ENCODE measurements around the gene CCL19. TPM values are rescaled to one million over a fixed set of nuclear protein-coding genes. Genes with fewer than 3 reads are reported as not detected.

CCL19 gene
- total RNA-seq, 1 experiment from 2014 or later: not detected

DNA sequence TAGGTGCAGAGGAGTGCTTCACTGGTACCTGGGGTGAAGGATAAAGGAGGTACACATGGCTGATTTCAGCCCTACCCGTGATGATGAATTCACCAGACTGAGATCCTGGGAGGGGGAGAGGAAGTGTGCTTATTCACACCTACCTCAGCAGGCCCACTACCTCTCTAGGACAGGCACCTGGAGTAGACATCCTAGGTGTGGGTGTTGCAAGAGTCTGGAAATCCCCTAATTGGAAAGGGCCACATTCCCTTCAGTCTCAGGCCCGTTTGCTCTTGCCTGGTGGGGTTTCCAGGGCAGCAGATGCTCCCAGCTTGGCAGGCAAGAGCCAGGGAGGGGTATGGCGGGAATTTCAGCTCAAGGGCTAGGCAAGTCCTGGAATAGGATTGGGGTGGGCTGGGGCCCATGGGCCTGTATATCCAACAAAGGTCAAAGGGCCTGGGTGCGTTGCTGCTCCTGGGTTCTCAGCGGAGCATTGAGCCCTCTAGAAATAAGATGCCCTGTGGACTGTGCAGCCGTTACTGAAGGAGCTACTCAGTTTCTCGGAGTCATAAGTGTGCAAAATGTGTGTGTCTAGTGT lies 24.7 kb upstream of the CCL19 start:
- Histone ChIP-seq H3K9me3 (ENCODE audit: control insufficient read depth, insufficient read depth, low read depth, low read length) (no peaks in the 10 kb centered on the region), H3K4me1 (ENCODE audit: control insufficient read depth, insufficient read depth, low read length) (no peaks in the 10 kb centered on the region; the same call in 1 of the 2 replicates), H3K36me3 (ENCODE audit: control insufficient read depth, insufficient read depth, low read length) (no peaks in the 10 kb centered on the region), H3K4me3 (ENCODE audit: low read depth in 2 of 2, low read length in 2 of 2) (no peak overlapping the region), H3K27ac (ENCODE audit: low read length) (no peak overlapping the region), H3K27me3 (ENCODE audit: control insufficient read depth, insufficient read depth, low read length) (no peaks in the 10 kb centered on the region; the same call in 1 of the 2 replicates)
- no TSS peak for BruUV-seq (replicated peaks)
- in situ Hi-C loops (cut with HindIII; ENCODE audit: low pct_unique_long_range_greater_than_20kb, low sequenced_read_pairs) (no loop called here), intact Hi-C loops (cut with micrococcal nuclease; ENCODE audit: unreplicated experiment) (no loop called here)
- CTCF ChIA-PET: interaction anchor here (1.0 kb wide), 1 partner anchor 13 kb away, joined by 7 read pairs; no protein-coding TSS in a partner anchor
- DNase-seq (ENCODE audit: low read depth, low spot score): no peak
- TF ChIP-seq SIN3A (IDR thresholded peaks at IDR 0.05; ENCODE audit: borderline replicate concordance, insufficient read depth, low read depth, low read length): no peak
- no peak for TF ChIP-seq POLR2AphosphoS5 (IDR thresholded peaks at IDR 0.05; ENCODE audit: low read depth, low read length)
- TF ChIP-seq TCF7L2 (IDR thresholded peaks at IDR 0.05; ENCODE audit: low read depth, low read length): no peak
- TF ChIP-seq, protein P1, sequence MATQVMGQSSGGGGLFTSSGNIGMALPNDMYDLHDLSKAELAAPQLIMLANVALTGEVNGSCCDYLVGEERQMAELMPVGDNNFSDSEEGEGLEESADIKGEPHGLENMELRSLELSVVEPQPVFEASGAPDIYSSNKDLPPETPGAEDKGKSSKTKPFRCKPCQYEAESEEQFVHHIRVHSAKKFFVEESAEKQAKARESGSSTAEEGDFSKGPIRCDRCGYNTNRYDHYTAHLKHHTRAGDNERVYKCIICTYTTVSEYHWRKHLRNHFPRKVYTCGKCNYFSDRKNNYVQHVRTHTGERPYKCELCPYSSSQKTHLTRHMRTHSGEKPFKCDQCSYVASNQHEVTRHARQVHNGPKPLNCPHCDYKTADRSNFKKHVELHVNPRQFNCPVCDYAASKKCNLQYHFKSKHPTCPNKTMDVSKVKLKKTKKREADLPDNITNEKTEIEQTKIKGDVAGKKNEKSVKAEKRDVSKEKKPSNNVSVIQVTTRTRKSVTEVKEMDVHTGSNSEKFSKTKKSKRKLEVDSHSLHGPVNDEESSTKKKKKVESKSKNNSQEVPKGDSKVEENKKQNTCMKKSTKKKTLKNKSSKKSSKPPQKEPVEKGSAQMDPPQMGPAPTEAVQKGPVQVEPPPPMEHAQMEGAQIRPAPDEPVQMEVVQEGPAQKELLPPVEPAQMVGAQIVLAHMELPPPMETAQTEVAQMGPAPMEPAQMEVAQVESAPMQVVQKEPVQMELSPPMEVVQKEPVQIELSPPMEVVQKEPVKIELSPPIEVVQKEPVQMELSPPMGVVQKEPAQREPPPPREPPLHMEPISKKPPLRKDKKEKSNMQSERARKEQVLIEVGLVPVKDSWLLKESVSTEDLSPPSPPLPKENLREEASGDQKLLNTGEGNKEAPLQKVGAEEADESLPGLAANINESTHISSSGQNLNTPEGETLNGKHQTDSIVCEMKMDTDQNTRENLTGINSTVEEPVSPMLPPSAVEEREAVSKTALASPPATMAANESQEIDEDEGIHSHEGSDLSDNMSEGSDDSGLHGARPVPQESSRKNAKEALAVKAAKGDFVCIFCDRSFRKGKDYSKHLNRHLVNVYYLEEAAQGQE (IDR thresholded peaks at IDR 0.05; ENCODE audit: insufficient read depth in 1 of 2, low read depth in 2 of 2, low read length in 1 of 2): no peak
- TF ChIP-seq, protein P2, sequence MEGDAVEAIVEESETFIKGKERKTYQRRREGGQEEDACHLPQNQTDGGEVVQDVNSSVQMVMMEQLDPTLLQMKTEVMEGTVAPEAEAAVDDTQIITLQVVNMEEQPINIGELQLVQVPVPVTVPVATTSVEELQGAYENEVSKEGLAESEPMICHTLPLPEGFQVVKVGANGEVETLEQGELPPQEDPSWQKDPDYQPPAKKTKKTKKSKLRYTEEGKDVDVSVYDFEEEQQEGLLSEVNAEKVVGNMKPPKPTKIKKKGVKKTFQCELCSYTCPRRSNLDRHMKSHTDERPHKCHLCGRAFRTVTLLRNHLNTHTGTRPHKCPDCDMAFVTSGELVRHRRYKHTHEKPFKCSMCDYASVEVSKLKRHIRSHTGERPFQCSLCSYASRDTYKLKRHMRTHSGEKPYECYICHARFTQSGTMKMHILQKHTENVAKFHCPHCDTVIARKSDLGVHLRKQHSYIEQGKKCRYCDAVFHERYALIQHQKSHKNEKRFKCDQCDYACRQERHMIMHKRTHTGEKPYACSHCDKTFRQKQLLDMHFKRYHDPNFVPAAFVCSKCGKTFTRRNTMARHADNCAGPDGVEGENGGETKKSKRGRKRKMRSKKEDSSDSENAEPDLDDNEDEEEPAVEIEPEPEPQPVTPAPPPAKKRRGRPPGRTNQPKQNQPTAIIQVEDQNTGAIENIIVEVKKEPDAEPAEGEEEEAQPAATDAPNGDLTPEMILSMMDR (IDR thresholded peaks at IDR 0.05): no peak
- no peak for ATAC-seq
- POLR2A ChIA-PET: no interaction called here

GRCh38 chr9:34714007-34714406 lies 22.9 kb upstream of the CCL19 start:
- CTCF ChIA-PET: interaction anchor here (0.5 to 1.1 kb wide), 4 partner anchors 12 to 31 kb away, joined by 3 to 10 read pairs (median 4); no protein-coding TSS in a partner anchor
- no peaks in the 10 kb centered on the region for H3K36me3 ChIP-seq (ENCODE audit: control insufficient read depth, insufficient read depth, low read length)
- intact Hi-C loops (cut with micrococcal nuclease; ENCODE audit: unreplicated experiment) (no loop called here), in situ Hi-C loops (cut with HindIII; ENCODE audit: low pct_unique_long_range_greater_than_20kb, low sequenced_read_pairs) (no loop called here)
- DNase-seq (ENCODE audit: low read depth, low spot score) (no peak), ATAC-seq (no peak)
- H3K4me3 ChIP-seq (ENCODE audit: low read depth in 2 of 2, low read length in 2 of 2): no peak overlapping the region
- H3K9me3 ChIP-seq (ENCODE audit: control insufficient read depth, insufficient read depth, low read depth, low read length): no peaks in the 10 kb centered on the region
- no peak overlapping the region for H3K27ac ChIP-seq (ENCODE audit: low read length)
- no peaks in the 10 kb centered on the region; the same call in 1 of the 2 replicates for H3K4me1 ChIP-seq (ENCODE audit: control insufficient read depth, insufficient read depth, low read length)
- TF ChIP-seq, protein P1 (IDR thresholded peaks at IDR 0.05; ENCODE audit: insufficient read depth in 1 of 2, low read depth in 2 of 2, low read length in 1 of 2): no peak
- TF ChIP-seq, protein P2 (IDR thresholded peaks at IDR 0.05): no peak
- POLR2A ChIA-PET: interaction anchor here (0.5 kb wide), 1 partner anchor 21 kb away, joined by 6 read pairs; no protein-coding TSS in a partner anchor
- H3K27me3 ChIP-seq (ENCODE audit: control insufficient read depth, insufficient read depth, low read length): no peaks in the 10 kb centered on the region; the same call in 1 of the 2 replicates
- no TSS peak for BruUV-seq (replicated peaks)

Data from Panc1 (cell line).